DMS79 (cell line): ENCODE results near the gene KLHL36.

ENCODE experiments used
- DNase-seq: peaks from one replicate; lab custom pipeline; 2025; lab: John Stamatoyannopoulos, UW

Gene KLHL36

DNA sequence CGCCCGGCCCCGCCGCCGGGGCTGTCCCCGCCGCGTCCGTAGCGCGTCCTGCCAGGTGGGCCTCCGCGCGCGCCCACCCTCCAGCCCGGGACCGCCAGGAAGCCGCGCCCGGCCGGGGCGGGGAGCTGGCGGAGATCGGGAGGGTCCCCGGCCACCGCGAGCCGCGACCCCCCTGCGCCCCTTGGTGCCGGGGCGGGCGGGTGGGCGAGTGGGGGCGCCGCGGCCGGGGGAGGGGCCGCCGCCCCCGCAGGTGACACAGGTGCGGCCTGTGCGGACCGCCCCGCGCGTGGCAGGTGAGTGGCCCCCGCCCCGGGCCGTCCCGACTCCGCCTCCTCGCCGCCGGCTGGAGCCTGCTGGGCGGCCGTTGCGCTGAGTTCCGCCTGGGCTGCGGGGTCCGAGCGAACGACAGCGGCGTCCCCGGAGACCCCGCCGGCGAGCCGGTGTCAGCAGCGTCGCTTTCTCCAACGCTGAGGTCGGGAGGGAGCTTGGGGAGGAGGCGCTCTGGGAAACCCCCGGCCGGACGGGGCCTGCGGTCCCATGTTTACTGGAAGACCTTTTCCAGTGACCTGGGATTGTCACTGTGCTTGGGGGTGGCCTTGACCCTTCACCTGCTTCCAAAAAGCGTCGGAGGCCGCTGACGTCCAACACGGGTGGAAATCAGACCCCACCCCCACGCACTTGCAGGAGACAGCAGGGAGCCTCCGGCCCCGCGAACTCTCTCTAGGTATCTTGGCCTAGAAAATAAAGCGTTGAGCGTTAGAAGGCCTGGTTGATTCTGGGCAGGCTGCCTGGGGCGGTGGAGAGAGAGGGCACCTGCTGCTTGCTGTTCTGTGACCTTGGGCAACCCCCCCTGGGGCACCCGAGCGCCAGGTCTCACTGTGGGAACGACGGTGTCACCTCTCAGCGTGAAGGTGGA is 542 bp downstream of the KLHL36 start:
- DNase-seq, result no peak

DNA sequence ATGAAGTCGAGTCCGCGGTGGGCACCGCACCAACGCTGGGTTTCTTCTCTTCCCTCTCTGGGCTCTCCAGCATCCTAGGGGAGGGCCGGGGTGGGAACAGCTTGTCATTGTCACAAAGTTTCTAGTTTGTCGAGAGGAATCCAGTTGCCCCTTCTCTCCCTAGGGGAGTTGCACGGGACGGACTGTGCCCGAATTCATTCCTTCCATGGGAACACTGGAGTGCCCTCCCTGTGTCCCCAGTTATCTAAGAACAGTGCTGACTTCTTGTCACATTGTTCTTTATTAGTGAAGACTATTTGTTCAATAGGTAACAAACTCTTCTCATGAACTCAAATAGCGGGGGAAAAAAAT is 1.2 kb downstream of the KLHL36 start:
- DNase-seq, result no peak

DNA sequence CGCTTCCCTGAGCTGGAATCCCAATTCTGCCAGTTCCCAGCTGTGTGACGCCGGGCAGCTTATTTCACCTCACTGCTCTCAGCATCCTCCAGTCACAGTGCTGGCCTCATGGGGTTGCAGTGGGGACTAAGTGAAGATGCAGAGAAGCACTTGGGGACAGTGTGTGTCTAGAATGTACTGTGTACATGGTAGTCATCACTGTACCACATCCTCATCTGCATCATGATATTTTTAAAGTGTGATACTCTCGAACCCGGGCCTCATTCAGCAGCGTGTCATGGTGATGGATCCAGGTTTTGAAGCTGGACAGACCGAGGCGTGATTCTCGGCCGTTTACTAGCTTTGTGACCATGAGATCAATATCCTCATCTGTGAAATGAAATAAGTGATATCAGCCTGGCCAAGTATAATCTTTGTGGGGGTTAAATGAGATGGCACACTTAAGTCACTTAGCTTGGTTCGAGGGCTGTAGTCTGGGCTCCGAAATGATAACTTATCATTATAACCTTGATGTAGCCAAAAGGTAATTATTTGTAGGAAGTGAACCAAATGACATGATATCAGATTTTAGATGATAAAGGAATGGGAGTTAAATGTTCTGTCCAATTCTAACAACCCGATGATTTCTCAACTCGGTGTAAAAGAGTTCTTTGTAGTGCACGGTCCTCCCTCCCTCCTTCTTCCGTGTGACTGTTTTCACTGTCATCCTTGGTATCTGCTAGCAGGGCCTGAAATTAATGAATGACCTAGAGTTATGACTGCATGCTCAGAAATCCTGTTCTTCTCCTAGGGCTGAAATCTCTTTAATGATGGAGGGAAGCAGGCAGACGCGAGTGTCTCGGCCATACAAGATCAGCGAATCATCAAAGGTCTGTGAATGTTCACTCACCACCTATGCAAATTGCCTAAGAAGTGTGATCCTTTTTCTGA is 2.0 kb downstream of the KLHL36 start:
- no peak for DNase-seq

DNA sequence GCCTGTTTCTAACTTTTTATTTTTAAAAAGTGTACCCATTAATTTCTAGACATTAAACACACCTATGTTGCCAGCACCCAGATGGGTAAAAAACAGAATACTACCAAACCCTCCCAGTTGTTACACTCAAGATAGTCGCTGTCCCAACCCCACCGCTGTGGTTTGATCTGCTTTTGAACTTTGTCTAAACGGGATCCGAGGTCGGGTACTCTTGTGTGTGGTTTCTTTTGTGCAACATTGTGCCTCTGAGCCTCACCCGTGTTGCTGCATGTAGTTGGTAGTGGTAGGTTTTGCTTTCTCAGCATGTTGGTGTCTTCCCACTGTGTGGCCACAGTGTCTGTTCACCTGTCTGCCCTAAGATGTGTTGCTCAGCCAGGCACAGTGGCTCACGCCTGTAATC is 4.3 kb downstream of the KLHL36 start:
- no peak for DNase-seq

DNA sequence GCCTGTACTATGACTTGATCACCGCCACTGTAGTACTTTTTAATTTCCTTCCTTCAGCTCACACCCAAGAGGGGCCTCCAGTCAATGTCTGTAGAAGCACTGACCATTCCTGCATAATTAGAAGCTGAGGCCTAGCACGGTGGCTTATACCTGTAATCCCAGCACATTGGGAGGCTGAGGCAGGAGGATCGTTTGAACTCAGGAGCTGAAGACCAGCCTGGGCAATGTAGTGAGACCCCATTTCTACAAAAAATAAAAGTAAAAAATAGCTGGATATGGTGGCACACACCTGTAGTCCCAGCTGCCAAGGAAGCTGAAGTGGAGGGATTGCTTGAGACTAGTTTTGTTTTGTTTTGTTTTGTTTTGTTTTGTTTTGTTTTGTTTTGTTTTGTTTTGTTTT is 5.9 kb downstream of the KLHL36 start:
- DNase-seq, result no peak

- DNase-seq, result no peak
Measured at GRCh38 chr16:84654998-84655397, 6.7 kb downstream of the KLHL36 start.

DNA sequence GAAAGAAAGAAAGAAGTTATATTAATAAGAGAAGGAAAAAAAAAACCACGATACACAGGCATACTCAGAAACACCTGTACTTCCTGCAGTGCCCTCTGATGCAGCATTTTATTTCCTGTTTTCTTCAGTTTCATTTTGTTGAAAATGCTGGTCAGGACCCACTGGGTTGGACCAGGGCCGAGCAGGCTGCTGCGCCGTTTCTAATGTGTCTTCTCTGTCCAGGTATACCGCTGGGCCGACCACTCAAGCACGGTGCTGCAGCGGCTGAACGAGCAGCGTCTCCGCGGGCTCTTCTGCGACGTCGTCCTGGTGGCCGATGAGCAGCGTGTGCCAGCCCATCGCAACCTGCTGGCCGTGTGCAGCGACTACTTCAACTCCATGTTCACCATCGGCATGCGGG is 8.3 kb downstream of the KLHL36 start:
- DNase-seq, result no peak

GRCh38 chr16:84657229-84657837 is 9.0 kb downstream of the KLHL36 start:
- DNase-seq, result no peak

GRCh38 chr16:84658690-84659089 is 10.4 kb downstream of the KLHL36 start:
- DNase-seq, result no peak

DNA sequence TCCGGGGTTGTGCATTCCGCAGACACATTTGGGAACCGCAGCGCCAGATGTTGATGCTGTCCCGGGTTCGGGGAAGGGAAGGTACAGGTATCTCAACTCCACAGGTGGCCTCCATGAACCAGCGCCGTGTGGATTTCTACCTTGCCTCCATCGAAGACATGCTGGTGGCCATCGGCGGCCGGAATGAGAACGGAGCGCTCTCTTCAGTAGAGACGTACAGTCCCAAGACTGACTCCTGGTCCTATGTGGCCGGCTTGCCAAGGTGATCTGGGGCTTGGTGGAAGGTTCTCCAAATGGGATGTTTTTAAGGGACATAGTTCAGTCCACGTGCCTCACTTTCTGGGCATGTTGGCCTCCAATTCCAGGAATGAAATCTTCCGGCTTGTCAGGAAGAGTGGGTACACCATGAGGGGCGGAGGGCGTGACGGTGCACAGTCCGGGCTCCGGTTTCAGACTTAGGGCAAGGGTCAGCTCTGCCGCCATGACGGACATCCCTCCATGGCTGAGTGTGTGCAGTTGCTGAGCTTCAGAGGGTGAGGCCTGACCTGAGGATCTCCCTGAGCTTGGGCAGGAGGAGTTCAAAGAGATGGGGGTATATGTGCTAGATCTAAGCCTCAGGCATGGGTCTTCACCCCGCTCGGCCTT is 11.5 kb downstream of the KLHL36 start:
- no peak for DNase-seq

DNA sequence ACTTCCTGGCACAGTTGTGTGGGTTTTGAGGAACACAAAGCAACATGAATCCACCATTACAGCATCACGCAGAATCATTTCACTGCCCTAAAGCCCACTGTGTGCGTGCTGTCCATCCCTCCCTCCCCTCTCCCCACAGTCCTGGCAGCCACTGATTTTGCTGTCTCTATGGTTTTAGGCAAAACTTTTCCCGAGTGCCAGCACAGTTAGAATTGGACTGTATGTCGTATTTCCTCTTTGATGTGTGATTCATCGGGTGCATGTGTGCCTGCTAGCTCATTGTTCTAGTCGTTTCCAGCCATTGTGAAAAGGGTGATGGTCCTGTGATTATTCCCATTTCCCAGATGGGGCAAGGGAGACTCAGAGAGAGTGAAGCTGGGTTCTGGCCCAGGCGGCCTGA is 12.7 kb downstream of the KLHL36 start:
- DNase-seq, result no peak

- DNase-seq, result no peak
Measured at GRCh38 chr16:84661418-84662060, 13.2 kb downstream of the KLHL36 start.

- DNase-seq, result no peak
Measured at GRCh38 chr16:84662471-84662870, 14.2 kb downstream of the KLHL36 start.

- peak; percentile 64 for DNase-seq
Measured at GRCh38 chr16:84663433-84664101, 15.3 kb downstream of the KLHL36 start.

DNA sequence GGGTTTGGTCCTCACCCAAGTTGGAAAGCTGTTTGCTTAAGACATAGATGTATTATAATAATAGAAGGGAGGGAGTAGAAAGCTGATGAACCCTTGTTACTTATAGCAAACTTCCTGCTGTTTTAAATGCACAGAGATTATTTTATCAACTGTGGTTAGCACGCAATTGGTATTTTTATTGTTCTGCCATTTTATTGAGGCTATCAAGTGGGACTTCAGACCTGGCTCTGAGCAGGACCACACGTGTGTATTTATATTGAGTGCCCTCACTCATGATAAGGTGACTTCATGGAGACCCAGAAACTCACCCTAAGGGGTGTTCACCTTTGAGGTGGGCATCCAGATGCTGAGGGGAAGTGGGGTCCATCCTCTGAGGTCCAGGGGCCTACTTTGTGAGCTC is 17.0 kb downstream of the KLHL36 start:
- DNase-seq, result no peak

DNA sequence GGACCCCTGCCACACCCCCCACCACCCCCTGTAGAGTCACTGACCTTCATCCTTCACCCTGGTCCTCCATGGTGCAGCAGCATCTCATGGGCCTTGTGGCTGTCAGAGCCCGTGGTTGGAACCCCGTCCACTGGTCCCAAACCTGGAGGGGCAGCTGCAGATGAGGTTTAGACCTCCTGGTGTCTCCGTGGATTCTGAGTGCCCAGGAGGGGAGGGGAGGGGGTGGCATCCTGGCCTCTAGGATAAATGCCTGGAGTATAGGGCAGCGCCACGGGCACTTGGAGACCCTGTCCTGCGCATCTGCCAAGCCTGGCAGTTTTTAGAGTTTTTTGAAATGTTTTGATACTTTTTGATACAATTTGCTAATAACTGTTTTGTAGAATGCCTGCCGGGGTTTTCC is 17.5 kb downstream of the KLHL36 start:
- DNase-seq, result no peak

DNA sequence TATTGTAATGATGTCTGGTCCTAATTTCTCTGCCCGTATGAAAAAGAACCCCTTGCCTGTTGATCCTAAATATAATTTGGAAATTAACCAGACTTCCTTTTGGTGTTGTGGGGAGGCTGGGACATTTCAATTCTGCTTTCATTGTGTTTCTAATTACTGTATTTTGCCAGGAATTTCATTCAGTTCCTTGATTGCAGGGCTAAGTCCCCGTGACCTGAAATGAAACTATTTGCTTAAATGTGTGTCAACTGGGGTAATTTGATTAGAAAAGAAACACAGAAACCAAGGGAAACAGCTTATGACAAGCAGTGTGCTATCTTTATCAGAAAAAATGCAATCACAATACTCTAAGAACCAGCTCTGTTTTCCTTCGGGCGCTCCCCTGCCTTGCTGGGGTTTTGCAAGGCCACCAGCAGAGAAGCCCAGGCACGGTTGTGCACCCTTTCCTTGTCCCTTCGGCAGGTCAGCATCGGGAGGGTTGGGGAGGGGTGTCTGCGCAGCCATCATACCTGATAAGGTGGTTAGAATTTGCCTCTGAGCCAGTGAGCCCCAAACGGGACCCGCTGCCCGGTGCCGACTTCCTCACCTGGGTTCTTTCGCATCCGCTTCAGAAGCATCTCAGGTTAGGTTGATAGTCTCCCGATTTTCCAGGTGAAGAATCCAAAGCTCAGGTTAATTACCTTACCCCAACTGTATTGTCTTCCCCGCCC is 19.4 kb downstream of the KLHL36 start:
- DNase-seq, result no peak

DNA sequence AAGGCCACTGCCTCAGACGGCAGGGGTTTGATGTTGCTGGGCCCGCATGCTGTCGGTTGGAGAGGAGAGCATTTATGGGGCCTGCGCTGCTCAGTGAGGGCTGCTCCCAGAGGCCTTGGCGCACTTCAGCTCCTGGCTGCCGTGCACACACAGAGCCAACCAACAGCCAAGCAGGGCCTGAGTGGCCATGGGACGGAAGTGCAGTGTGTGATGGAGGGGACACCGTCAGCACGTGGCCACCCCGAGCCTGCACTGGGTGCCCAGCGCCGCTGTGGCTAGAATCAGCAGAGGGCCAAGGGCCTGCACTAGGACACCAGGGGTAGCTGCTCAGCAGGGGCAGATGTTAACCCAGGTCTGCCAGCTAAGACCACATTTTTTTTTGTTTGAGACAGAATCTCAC is 21.8 kb downstream of the KLHL36 start:
- DNase-seq, result no peak

DNA sequence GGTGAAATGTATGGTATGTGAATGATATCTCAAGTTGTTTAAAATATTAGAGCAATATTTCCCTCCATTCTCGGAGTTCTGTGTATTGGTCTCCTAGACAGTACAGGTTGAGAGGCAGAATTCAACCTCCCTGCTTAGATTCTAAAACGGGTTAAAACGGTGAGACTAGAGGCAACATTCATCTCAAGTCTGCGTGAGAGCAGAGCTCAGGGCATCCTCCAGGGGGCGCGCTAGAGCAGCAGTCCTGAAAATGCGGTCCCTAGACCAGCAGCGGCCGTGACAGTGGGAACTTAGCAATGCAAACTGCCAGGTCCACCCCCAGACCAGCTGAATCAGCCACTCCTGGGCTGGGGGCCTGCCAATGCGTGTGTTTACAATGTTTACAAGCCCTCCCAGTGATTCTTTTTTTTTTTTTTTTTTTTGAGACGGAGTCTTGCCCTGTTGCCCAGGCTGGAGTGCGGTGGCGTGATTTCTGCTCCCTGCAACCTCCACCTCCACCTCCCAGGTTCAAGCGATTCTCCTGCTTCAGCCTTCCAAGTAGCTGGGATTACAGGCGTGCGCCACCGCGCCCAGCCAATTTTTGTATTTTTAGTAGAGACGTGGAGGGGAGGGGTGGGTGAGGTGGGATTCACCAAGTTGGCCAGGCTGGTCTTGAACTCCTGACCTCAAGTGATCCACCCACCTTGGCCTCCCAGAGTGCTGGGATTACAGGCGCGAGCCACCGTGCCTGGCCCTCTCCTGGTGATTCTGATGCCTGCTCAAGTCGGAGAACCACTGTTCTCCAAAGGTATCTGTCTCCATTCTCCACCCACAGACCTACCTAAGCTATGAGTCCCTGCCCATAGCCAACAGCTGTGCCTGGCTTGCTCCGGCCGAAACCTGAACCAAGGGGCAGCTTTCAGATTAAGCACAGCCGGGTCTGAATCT is 24.2 kb downstream of the KLHL36 start:
- DNase-seq, result no peak
